Measurements from ENCODE around the gene AHRR.

AHRR gene

DNA sequence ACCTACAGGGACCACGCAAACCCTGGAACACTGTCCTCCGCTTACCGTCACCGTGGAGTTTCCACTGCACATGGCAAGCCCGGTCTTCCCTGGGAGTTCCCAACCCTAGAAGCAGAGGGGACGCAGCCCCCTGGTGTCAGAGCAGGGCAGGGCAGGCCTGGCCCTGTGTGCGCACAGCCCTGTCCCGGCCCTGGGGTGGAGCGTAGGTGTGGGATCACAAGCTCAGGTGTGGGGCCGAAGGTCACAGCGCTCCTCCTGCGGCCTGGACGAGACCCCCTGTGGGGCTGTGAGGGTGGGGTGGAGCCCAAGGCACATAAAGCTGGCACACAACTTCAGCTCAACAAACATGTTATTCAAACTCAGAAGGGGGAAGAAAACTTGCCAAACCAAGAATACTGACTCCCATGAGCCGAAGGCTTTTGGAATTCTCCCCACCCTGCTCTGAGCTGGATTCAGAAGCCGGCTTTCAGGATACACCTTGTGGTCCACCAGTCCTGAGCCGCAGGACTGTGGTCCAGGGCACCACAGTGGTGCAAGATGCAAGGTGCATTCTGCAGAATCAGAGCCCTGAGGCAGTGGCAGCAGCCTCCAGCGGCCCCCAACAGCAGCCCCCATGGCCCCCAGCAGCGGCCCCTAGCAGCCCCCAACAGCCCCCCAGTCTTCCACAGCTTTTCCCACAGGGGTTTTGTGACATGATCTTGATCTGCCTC, 109.6 kb downstream of the AHRR start:
- peak; percentile 82 for DNase-seq

DNA sequence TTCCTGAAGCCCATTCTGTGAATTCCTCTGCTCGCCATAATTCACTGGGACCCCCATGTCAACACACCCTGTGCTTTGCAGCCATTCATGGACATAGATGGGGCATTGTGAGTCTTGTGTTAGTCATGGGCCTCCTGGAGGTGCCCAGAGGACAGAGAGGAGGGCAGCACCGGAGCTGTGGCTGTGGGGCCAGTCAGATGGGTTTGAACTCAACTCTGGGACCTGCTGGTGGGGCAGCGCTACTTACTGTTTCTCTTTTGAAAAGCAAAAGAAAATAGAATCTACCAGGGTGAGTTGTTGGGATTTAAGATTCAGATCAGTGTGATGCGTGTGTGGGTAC, 110.2 kb downstream of the AHRR start:
- DNase-seq = no peak

DNA sequence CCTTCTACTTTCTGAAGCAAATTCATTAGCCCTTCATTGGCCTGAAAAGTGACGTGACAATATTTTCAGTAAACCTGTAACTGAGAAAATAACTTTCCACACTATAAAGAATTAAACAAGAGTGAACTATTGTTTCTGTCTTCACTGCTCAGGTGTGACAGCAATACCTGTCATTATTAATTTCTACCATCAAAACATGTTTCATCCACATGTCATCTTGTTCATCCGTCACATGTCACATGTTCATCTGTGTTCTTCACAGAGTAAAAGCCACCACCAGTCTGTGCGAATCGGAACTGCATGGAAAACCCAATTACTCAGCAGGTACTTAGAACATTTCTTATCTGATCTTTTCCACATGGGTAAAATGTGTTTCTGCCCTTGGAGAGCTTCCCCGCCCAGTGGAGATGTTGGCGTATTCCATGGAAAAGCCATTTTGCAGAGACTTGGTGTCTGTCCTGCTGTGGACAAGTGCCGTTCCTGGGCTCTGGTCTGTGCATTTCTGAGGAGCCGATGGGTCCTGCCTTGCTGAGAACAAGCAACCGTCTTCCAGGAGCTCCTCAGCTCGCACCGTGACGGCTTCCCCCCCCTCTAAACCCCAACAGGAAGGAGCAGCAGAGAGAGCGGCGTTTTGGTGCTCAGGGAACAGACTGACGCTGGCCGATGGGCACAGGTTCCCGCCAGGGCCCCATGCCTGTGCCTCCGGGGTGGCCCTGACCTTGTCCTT, 110.8 kb downstream of the AHRR start:
- peak; percentile 41 for DNase-seq

DNA sequence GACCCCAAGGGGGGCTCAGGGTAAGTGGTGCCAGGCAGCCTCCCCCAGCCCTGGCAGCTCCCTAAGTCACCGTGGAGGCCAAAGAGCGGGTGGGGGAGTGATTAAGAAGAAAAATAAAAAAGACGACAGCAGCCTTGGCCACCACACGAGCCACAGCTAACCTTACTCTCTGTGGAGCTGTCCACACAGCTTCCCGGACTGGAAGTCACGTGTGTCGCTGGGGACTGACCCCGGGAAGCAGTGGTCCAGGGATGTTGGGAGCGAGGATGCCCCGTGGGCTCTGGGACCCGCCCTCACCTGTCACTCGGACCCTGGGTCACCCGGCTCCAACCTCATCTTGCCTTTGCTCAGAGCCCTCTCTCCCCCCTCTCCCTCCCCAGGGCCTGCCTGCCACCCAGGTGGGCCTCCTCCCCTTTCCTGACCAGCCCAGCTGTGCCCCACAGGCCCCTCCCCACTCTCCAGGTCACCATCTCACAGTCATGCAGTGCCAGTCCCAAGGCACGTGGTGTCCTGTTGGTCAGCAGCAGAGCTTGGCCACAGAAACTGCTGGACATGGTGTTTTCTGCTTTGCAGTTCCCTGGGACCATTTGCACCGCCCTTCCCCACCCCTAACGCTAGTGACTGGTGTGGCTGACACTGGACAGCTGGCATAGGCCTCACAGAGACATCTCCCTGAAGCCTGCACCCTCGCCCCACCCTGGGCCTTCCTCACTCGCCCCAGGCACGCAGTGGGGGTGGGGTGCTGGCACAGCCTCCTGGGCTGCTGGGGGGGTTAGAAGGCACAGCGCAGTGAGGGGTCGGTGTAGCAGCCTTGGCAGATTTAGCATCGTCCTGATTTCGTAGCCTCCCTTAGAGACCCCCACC, 111.6 kb downstream of the AHRR start:
- DNase-seq = peak; percentile 46

DNA sequence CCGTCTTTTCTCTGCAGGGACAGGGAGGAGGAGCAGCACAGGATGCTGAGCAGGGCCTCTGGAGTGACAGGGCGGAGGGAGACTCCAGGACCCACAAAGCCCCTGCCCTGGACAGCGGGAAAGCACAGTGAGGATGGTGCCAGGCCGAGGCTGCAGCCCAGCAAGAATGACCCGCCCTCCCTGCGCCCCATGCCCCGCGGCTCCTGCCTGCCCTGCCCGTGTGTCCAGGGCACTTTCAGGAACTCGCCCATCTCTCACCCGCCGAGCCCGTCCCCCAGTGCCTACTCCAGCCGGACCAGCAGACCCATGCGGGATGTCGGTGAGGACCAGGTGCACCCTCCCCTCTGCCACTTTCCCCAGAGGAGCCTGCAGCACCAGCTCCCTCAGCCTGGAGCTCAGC, 112.3 kb downstream of the AHRR start:
- DNase-seq = peak; percentile 47

DNA sequence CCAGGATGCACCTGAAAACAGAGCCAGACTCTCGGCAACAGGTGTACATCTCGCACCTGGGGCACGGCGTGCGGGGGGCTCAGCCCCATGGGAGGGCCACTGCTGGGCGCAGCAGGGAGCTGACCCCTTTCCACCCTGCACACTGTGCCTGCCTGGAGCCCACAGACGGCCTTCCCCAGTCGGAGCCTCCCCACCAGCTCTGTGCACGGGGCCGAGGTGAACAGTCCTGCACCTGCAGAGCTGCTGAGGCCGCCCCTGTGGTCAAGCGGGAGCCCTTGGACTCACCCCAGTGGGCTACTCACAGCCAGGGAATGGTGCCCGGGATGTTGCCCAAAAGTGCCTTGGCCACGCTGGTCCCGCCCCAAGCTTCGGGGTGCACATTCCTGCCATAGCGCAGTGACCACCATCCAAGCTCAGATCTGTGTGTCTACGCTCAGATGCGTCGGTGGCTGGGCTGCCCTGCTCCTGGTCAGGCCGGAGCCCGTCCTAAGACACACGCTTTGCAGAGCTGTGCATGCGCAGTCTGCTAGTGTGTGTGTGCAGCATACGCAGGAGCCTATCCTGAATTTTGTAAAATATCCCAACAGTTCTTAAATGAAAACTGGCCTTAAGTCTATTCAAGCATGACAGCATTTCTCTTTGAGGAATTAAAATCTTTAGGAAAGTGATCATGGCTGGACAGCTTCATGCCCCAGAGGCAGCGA, 113.1 kb downstream of the AHRR start:
- DNase-seq = peak; percentile 47

DNA sequence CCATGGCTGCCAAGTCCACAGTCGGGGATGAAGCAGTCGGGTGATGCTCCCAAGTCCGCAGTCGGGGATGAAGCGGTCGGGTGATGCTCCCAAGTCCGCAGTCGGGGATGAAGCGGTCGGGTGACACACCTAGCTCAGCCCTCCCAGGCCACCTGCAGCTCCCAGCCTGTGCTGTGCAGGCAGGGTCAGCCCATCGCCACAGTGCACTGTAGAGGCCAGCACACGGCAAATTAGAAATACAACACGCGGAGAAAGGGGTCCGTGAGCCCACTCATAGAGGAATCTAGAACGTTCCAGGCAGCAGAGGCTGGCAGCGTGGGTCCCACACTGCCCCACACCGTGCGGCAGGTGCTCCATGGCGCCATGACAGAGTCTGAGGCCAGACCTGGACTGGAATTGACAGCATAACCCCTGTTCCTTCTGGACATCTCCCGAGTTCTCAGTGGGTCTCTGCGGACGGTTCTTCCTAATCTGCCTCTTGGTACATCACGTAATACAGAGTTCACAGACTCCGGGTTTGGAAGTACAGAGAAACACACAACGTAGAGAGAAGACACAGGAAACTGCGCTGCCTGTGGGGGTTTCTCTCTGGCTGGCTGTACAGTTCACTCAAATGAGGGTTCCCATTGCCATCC, 113.8 kb downstream of the AHRR start:
- no peak for DNase-seq

DNA sequence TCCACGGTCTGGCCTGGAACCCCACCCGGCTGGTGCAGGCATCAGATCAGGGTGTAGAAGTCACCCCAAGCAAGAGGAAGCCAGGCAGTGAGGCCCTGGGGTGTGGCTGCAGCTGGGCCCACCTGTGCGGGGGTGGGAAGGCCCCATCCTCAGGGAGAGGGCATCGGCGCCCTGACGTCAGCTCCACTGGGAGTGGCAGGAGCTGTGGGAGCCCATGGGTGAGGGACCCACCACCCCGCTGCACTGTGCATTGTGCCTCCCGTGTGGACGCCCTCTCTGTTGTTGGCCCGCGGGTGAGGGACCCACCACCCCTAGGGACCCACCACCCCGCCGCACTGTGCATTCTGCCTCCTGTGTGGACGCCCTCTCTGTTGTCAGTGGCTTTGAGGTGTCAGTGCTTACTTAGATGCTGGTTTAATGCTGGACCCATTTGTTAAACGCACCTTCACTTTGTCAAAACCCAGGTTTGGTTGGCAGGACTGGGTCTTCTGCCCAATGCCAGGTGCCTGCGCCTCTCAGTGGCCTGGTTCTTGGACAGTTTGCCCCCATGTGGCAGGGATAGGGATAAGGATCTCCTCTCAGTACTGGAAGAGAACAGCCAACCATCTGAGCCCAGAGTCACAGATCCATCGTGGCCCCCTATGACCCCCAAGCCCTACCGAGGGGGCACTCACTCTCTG, 114.6 kb downstream of the AHRR start:
- peak; percentile 54 for DNase-seq

DNA sequence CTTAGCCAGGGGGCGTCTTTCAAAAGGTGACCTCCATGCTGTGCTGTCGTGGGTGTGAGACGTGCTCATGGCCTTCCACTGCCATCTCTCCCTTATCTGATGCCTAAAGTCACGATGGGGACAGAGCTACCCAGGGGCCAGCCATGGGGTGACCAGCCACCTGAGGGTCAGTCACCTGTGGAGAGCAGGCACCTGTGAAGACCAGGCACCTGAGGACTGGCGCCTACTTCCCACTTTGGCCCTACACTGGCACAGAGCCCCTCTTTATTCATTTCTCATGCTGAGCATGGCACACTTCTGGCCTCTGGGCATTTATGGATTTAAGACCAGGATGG, 115.1 kb downstream of the AHRR start:
- DNase-seq = no peak

DNA sequence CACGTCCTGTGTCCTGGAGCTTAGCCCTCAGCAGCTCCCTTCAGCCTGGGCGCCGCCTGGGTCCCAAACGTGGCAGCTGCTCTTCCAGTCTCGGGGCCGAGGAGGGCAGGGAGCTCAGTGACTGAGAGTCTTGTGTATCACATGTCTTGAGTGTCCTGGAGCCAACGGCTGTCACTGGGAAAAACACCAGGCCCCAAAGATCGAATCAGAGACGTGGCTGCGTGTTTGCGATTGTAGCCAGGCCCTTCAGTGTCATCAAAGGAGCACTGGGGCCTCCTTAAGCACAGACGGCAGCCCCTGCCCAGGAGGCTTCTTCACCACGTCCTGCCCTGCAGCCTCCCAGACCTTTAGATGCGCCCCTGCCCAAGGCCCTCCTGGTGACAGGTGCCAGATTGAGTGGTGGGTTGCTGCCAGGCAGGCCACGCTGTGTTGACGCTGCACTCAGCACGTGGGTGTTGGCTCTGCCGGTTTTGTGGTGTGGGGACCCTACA, 115.8 kb downstream of the AHRR start:
- peak; percentile 63 for DNase-seq

DNA sequence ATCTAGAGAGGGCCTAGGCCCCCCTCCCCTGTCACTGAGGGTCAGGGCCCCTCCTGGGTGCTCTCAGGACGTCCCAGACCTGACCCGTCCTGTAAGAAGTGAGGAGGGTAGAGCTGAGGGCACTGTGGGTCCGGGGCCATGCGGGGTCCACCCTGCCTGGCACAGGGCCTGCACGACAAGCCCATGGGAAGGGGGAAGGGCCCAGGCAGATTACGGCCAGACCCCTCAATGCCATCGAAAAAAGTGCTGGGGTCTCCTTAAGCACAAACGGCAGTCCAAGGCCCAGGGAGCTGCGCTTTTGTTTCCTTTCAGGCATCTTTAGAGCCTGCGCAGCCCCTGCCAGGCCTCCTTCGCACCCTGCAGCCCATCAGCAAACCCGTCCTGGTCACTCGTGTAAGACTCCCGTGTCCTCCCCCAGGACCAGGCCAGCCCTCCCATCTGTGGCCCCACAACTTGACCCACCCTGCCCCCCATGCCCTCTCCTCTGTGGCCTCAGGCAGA, 117.0 kb downstream of the AHRR start:
- peak; percentile 43 for DNase-seq

DNA sequence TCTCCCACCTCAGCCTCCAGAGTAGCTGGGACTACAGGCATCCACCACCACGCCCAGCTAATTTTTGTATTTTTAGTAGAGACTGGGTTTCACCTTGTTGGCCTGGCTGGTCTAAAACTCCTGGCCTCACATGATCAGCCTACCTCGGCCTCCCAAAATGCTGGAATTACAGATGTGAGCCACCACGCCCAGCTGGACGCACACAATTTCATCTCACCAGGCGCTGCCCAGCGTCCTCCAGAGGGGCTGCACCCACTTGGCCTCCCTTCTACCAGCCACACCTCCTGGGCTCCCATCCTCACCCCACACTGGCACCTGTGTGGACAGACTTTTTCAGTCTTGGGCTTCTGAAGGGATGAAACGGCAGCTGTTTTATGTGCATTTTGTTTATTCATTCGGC, 117.7 kb downstream of the AHRR start:
- DNase-seq = no peak

DNA sequence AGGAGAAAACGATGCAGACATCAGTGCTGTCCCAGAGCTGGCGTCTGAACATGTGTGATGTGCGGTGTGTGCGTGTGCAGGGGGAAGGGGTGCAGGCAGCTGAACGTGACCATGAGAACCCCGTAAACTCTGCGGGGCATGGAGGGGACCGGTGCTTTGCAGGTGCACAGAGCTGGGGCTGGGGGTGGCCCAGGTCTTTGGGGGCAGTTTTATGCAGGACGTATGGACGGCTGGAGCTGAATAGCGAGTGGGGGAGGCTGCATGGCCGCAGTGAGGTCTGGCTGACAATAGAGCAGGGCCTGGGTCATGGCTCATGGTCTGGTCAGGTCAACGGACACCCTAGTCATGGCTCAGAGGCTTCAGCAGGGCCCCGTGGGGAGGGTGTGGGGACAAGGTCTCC, 118.1 kb downstream of the AHRR start:
- DNase-seq = no peak

DNA sequence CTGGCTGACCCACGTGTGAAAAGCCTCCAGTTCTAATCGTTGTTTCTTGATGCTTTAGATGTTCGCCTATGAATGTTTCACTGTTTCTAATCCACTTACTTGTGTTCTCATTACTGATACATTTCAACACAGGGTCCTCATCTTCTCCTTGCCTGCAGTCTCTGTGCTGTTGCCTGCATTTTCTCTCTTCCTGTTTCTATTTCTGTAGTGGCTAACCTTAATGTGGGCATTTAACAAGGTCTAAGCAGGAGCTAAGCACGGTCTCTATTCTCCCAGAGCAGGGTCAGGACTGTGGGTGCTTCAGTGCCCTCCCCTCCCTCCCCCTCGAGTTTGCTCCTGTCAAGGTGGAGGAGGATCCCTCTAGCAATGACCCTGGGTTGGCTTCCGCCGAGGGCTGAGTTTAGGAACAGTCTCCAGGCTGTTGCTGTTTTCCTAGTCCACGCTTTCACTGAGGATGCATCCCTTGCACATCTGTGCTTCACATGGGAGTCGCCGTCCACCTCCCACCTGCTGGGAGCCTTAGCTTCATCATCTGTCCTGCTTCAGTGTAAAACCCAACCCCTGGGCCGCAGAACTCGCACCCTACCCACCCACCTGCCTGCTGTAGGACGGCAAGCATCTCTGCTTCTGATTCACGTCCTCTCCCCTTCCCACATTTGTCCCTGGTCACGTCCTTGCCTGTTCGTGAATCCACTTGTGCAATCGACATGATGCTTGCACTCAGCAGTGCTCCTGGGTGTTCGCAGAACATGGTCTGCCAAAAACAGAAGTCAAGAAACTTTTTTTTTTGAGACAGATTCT, 119.1 kb downstream of the AHRR start:
- DNase-seq = no peak

DNA sequence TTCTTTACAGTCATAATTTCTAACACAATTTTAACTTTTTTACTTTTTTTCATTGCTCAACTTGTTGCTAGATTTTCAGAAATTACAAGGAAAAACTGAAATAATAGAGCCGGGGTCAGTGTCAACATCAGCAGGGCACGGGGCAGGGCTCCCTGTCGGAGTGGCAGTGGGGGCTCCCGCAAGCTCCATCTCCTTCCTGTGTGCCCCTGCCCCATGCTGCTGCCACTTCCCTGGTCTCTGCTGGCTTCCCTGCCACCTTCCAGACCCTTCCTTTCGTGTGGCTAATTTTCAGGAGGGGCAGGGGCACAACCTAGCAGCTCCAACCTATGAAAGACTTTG, 120.5 kb downstream of the AHRR start:
- DNase-seq = no peak

DNA sequence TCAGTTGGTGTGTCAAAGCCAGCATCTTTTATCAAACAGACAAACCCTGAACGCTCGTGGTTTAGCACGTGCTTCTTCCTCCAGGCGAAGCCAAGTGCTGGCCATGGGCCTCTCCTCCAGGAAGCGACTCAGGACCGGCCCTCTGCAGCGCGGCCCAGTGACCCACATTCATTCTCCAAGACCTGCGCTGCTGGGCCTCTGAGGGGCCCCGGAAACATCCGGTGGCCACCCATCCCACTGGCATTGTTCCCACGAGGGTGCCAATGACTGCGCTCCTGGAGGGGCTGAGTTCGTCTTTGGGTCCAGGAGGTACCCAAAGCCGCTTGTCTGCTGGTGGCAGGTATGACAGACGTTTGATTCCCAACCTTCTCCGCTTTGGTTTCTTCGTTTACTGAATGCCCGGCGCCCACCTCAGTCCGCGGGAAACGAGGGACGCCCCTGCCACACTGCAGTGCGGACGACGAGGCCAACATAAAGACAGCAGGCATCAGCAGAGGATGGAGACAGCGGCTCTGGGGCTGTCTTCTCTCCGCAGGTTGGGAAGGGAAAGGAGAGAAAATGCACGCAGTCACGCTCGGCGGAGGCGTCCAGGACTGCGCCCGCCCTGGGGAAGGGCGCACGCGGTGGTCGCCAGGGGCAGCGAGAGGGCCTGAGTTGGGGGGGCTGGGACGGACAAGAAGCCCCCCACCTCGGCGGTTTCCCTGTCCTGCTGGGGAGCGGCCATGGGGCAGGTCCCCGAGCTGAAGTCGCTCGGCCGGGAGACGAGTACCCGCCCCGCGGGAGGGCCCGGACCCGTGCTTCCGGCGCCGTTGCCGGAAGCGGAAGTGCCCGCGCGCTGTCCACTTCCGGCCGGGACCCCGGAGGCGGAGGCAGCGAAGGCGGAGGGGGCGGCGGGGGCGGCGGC, 121.1 kb downstream of the AHRR start, which contains the start of gene EXOC3:
TSS of gene EXOC3 (plus strand) at position 842 of the 904 bp plus-strand sequence. CDS start 3,030 bp downstream, outside the sequence.
- DNase-seq = peak; percentile 83

DNA sequence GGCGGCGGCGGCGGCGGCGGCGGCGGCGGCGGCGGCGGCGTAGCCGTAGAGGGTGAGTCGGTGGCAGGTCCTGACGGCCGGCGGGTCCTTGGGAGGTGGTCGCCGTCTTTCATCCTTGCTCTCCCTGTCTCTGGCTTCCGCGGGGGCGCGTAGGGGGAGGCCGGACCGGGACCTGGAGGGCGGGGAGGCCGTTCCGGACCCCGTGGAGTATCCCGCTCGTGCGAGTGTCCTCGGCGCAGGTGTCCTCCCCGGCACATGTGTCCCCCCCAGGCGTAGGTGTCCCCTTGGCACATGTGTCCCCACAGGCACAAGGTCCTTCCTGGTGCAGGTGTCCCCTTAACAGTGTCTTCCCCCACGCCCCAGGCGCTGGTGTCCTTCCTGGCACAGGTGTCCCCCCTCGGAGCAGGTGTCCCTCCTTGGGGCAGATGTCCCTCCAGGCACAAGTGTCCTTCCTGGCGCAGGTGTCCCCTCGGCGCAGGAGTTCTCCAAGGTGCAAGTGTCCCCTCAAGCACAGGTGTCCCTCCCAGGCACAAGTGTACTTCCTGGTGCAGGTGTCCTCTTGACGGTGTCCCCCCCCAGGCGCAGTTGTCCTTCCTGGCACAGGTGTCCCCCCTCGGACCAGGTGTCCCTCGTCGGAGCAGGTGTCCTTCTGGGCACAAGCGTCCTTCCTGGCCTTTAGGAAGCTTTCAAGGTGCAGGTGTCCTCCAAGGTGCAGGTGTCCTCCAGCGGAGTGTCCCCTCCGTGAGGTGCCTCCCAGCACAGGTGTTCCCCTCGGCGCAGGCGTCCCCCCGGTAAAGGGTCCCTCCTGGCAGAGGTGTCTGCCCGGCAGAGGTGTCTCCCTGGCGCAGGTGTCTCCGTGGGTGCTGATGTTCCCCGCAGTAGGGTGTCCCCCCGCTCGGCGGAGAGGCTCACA, 122.0 kb downstream of the AHRR start:
- peak; percentile 49 for DNase-seq

DNA sequence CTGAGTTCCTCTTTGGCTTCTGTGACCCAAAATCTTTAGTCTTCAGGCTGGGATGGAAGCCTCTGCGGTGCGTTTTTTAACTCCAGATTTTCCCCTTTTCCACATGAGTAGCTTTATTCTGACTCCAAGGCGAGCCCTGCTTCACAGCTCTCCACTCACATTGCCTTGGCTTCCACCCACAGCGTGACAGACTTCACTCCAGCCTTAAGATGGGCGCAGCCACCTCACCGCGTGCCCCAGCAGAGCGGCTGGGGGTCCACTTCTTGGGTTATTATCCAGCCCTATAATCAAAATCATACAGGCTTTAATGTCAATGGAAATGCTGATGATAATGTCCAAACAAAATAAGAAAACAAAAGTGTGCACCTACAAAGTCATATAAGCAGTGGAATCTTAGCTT, 122.7 kb downstream of the AHRR start:
- no peak for DNase-seq

DNA sequence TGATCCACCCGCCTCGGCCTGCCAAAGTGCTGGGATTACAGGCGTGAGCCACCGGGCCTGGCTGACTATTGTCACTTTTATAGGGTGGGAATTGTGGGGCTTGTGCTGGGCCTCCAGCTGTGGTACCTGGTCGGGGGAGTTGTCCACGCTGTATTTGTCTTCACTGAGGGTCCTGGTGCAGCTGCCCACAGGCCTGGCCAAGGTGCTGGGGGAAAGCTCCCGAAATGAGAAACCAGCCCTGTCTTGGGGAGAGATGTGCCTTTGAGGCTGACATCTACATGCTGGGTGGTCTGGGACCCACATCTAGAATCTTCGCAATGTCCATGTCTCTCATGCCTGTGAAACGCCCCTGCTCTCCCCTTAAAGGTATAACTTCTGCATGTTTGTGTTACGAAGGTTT, 124.1 kb downstream of the AHRR start:
- DNase-seq = no peak

Data from islet precursor cell (in vitro differentiated cells).